Astrocyte (in vitro differentiated cells and primary cell): Measurements from ENCODE around the gene SMARCA2. TPM values are rescaled to one million over a fixed set of nuclear protein-coding genes. Genes with fewer than 3 reads are reported as not detected.

Source experiments
- DNase-seq: peaks from one replicate; pipeline ENCODE4 v3.0.0-alpha.2; 2010; ENCODE audit warnings: low read depth
- FAIRE-seq: peaks from 2 replicates; lab custom pipeline; 2011; peaks lifted over from hg19 to GRCh38; lab: Jason Lieb, UNC
- H2AFZ ChIP-seq: 2 replicates; pipeline ENCODE4 v1.6.0; 2012; ENCODE audit warnings: low read depth, low read length, inconsistent platforms
- H3K27ac ChIP-seq: 2 replicates; pipeline ENCODE4 v1.5.1; 2011; ENCODE audit warnings: low read depth, low read length, inconsistent platforms
- H3K27me3 ChIP-seq: 2 replicates; pipeline ENCODE4 v1.6.0; 2011; ENCODE audit warnings: low read length, inconsistent platforms; ENCODE audit not compliant: insufficient read depth
- H3K36me3 ChIP-seq: 2 replicates; pipeline ENCODE4 v1.5.1; 2011; ENCODE audit warnings: low read length, inconsistent platforms; ENCODE audit not compliant: insufficient read depth
- H3K4me1 ChIP-seq: 2 replicates; pipeline ENCODE4 v1.5.1; 2011; ENCODE audit warnings: low read length, inconsistent platforms; ENCODE audit not compliant: insufficient read depth
- H3K4me2 ChIP-seq: 2 replicates; pipeline ENCODE4 v1.6.0; 2012; ENCODE audit warnings: low read length, inconsistent platforms
- H3K4me3 ChIP-seq: 2 replicates; pipeline ENCODE4 v1.5.1; 2011; ENCODE audit warnings: low read depth, mild to moderate bottlenecking, low read length, inconsistent platforms; ENCODE audit not compliant: insufficient read depth
- H3K79me2 ChIP-seq: 2 replicates; pipeline ENCODE4 v1.6.0; 2012; ENCODE audit warnings: mild to moderate bottlenecking, low read length, inconsistent platforms; ENCODE audit not compliant: insufficient read depth
- H3K9ac ChIP-seq: 2 replicates; pipeline ENCODE4 v1.6.0; 2012; ENCODE audit warnings: mild to moderate bottlenecking, low read length, inconsistent platforms
- H3K9me3 ChIP-seq: 2 replicates; pipeline ENCODE4 v1.5.1; 2012; ENCODE audit warnings: low read depth, mild to moderate bottlenecking, low read length, inconsistent platforms; ENCODE audit not compliant: insufficient read depth
- H4K20me1 ChIP-seq: 2 replicates; pipeline ENCODE4 v1.6.0; 2012; ENCODE audit warnings: low read length, inconsistent platforms; ENCODE audit not compliant: insufficient read depth
- H3K27ac Mint-ChIP-seq: one replicate; pipeline ENCODE4 v1.8.0; 2021; ENCODE audit warnings: mild to moderate bottlenecking, mixed read lengths; ENCODE audit not compliant: unreplicated experiment
- H3K27me3 Mint-ChIP-seq: one replicate; pipeline ENCODE4 v1.8.0; 2021; ENCODE audit warnings: low read depth, mixed read lengths; ENCODE audit not compliant: unreplicated experiment
- H3K36me3 Mint-ChIP-seq: one replicate; pipeline ENCODE4 v1.8.0; 2021; ENCODE audit warnings: low read depth, mixed read lengths; ENCODE audit not compliant: unreplicated experiment
- H3K4me1 Mint-ChIP-seq: one replicate; pipeline ENCODE4 v1.8.0; 2021; ENCODE audit warnings: low read depth, mixed read lengths; ENCODE audit not compliant: unreplicated experiment
- H3K4me3 Mint-ChIP-seq: one replicate; pipeline ENCODE4 v1.8.0; 2021; ENCODE audit warnings: mild to moderate bottlenecking, moderate library complexity, mixed read lengths; ENCODE audit not compliant: unreplicated experiment
- H3K9me3 Mint-ChIP-seq: one replicate; pipeline ENCODE4 v1.8.0; 2021; ENCODE audit warnings: mild to moderate bottlenecking, mixed read lengths; ENCODE audit not compliant: unreplicated experiment
- CTCF ChIP-seq: IDR thresholded peaks from 2 replicates; pipeline ENCODE4 v1.5.1; 2011; ENCODE audit warnings: low read depth, mild to moderate bottlenecking, inconsistent platforms, low read length, moderate library complexity; ENCODE audit not compliant: insufficient read depth
- EZH2 ChIP-seq: IDR thresholded peaks from 2 replicates; pipeline ENCODE4 v1.6.1; 2012; ENCODE audit warnings: mild to moderate bottlenecking, low read length, inconsistent platforms; ENCODE audit not compliant: insufficient read depth
- total RNA-seq: library from RNA; stranded (reverse); gene quantifications from 2 replicates; pipeline ENCODE4 v1.2.1, GENCODE V29; 2021

Gene SMARCA2
- total RNA-seq, 1 donor from 2014 or later, result 54.2 TPM

GRCh38 chr9:2179567-2179966 lies 164.4 kb downstream of the SMARCA2 start:
- TF ChIP-seq EZH2 (no peak), CTCF (no peak)
- H3K9me3 ChIP-seq, result no peaks in the 10 kb centered on the region
- Mint-ChIP-seq H3K9me3 (peaks cover 6% of the 10 kb centered on the region), H3K4me1 (peaks cover 21% of the 10 kb centered on the region), H3K27me3 (no peaks in the 10 kb centered on the region), H3K36me3 (peaks cover 19% of the 10 kb centered on the region), H3K4me3 (no peak overlapping the region), H3K27ac (no peak overlapping the region)
- no peak overlapping the region for H3K4me3 ChIP-seq
- H4K20me1 ChIP-seq, result no peaks in the 10 kb centered on the region
- H3K4me1 ChIP-seq, result no peaks in the 10 kb centered on the region
- no peak for DNase-seq
- H3K9ac ChIP-seq, result no peak overlapping the region
- no peak overlapping the region for H2AFZ ChIP-seq
- H3K27ac ChIP-seq, result no peak overlapping the region
- H3K27me3 ChIP-seq, result no peaks in the 10 kb centered on the region
- FAIRE-seq, result no peak
- H3K4me2 ChIP-seq, result no peak overlapping the region
- peaks cover 5% of the 10 kb centered on the region for H3K36me3 ChIP-seq
- no peaks in the 10 kb centered on the region for H3K79me2 ChIP-seq

- Histone ChIP-seq H3K36me3 (peaks cover 5% of the 10 kb centered on the region), H4K20me1 (no peaks in the 10 kb centered on the region), H3K4me3 (no peak overlapping the region), H2AFZ (no peak overlapping the region), H3K9ac (no peak overlapping the region), H3K27ac (no peak overlapping the region), H3K4me1 (no peaks in the 10 kb centered on the region), H3K9me3 (no peaks in the 10 kb centered on the region), H3K79me2 (no peaks in the 10 kb centered on the region), H3K4me2 (no peak overlapping the region), H3K27me3 (no peaks in the 10 kb centered on the region)
- no peak for TF ChIP-seq EZH2
- TF ChIP-seq CTCF, result no peak
- H3K27ac Mint-ChIP-seq, result no peak overlapping the region
- H3K4me3 Mint-ChIP-seq, result no peak overlapping the region
- DNase-seq (no peak), FAIRE-seq (no peak)
- peaks cover 21% of the 10 kb centered on the region for H3K4me1 Mint-ChIP-seq
- peaks cover 1% of the 10 kb centered on the region for H3K9me3 Mint-ChIP-seq
- peaks cover 17% of the 10 kb centered on the region for H3K36me3 Mint-ChIP-seq
- H3K27me3 Mint-ChIP-seq, result no peaks in the 10 kb centered on the region
These were observed 165.0 kb downstream of the SMARCA2 start for GRCh38 chr9:2180154-2180553.

- no peak for TF ChIP-seq CTCF
- no peak for TF ChIP-seq EZH2
- no peak overlapping the region for H3K27ac Mint-ChIP-seq
These were observed 165.6 kb downstream of the SMARCA2 start for GRCh38 chr9:2180704-2181103.

More at GRCh38 chr9:2180704-2181103, 165.6 kb downstream of the SMARCA2 start:
- FAIRE-seq (peak; percentile 70), DNase-seq (peak; percentile 40)
- H3K9ac ChIP-seq, result no peak overlapping the region
- no peaks in the 10 kb centered on the region for H3K27me3 Mint-ChIP-seq
- H3K4me3 ChIP-seq, result no peak overlapping the region
- no peak overlapping the region for H3K27ac ChIP-seq
- no peaks in the 10 kb centered on the region for H4K20me1 ChIP-seq
- peaks cover 18% of the 10 kb centered on the region for H3K36me3 Mint-ChIP-seq
- H3K36me3 ChIP-seq, result peaks cover 5% of the 10 kb centered on the region
- H3K9me3 Mint-ChIP-seq, result no peaks in the 10 kb centered on the region
- H3K4me1 ChIP-seq, result no peaks in the 10 kb centered on the region
- no peak overlapping the region for H2AFZ ChIP-seq
- no peak overlapping the region for H3K4me2 ChIP-seq
- H3K4me3 Mint-ChIP-seq, result no peak overlapping the region
- no peaks in the 10 kb centered on the region for H3K9me3 ChIP-seq
- no peaks in the 10 kb centered on the region for H3K79me2 ChIP-seq
- H3K27me3 ChIP-seq, result no peaks in the 10 kb centered on the region
- peaks cover 21% of the 10 kb centered on the region for H3K4me1 Mint-ChIP-seq
